H9 (cell line): ENCODE results near the gene CHST1. TPM values are rescaled to one million over a fixed set of nuclear protein-coding genes. Genes with fewer than 3 reads are reported as not detected.

Source experiments
- DNase-seq: peaks from one replicate; pipeline ENCODE4 v3.0.0-alpha.2; 2017
- H2AFZ ChIP-seq: one replicate; pipeline ENCODE4 v1.6.1; 2013; ENCODE audit warnings: mild to moderate bottlenecking, low read length, control low read depth, moderate library complexity
- H2AK5ac ChIP-seq: 2 replicates; pipeline ENCODE4 v1.6.1; 2013; ENCODE audit warnings: low read length, control low read depth, mixed read lengths; ENCODE audit not compliant: insufficient read length
- H2BK120ac ChIP-seq: one replicate; pipeline ENCODE4 v1.6.1; 2013; ENCODE audit warnings: low read depth, mild to moderate bottlenecking, low read length, control low read depth, inconsistent platforms; ENCODE audit not compliant: poor library complexity, severe bottlenecking
- H2BK12ac ChIP-seq: 2 replicates; pipeline ENCODE4 v1.6.1; 2013; ENCODE audit warnings: low read length, control low read depth, mixed read lengths, low read depth; ENCODE audit not compliant: insufficient read length
- H2BK15ac ChIP-seq: 2 replicates; pipeline ENCODE4 v1.6.1; 2013; ENCODE audit warnings: low read depth, low read length, control low read depth
- H2BK20ac ChIP-seq: one replicate; pipeline ENCODE4 v1.6.1; 2013; ENCODE audit warnings: low read depth, mild to moderate bottlenecking, low read length, control low read depth, inconsistent platforms; ENCODE audit not compliant: poor library complexity, severe bottlenecking
- H2BK5ac ChIP-seq: 2 replicates; pipeline ENCODE4 v1.6.1; 2013; ENCODE audit warnings: low read length, control low read depth, mixed read lengths; ENCODE audit not compliant: insufficient read length
- H3K14ac ChIP-seq: 2 replicates; pipeline ENCODE4 v1.6.1; 2013; ENCODE audit warnings: low read length, control low read depth; ENCODE audit not compliant: insufficient read depth
- H3K18ac ChIP-seq: 2 replicates; pipeline ENCODE4 v1.6.1; 2013; ENCODE audit warnings: low read depth, mild to moderate bottlenecking, mixed read lengths, low read length, control low read depth; ENCODE audit not compliant: insufficient read length
- H3K23ac ChIP-seq: 2 replicates; pipeline ENCODE4 v1.6.1; 2013; ENCODE audit warnings: low read length, control low read depth, mixed read lengths, low read depth; ENCODE audit not compliant: insufficient read length
- H3K23me2 ChIP-seq: 2 replicates; pipeline ENCODE4 v1.6.1; 2013; ENCODE audit warnings: low read depth, mild to moderate bottlenecking, mixed read lengths, low read length, control low read depth; ENCODE audit not compliant: insufficient read length, poor library complexity, severe bottlenecking
- H3K27ac ChIP-seq: 2 replicates; pipeline ENCODE4 v1.5.1; 2013; ENCODE audit warnings: low read length, control low read depth, mixed read lengths, low read depth; ENCODE audit not compliant: insufficient read length
- H3K27me3 ChIP-seq: 2 replicates; pipeline ENCODE4 v1.6.1; 2013; ENCODE audit warnings: low read length, control low read depth, inconsistent platforms; ENCODE audit not compliant: insufficient read depth
- H3K4ac ChIP-seq: 2 replicates; pipeline ENCODE4 v1.6.1; 2013; ENCODE audit warnings: low read depth, mild to moderate bottlenecking, control low read depth, inconsistent platforms, low read length, moderate library complexity
- H3K4me1 ChIP-seq: 2 replicates; pipeline ENCODE4 v1.6.1; 2013; ENCODE audit warnings: low read length, control low read depth, inconsistent platforms; ENCODE audit not compliant: insufficient read depth
- H3K4me2 ChIP-seq: 2 replicates; pipeline ENCODE4 v1.6.1; 2013; ENCODE audit warnings: low read length, control low read depth, mixed read lengths; ENCODE audit not compliant: insufficient read length, insufficient read depth
- H3K56ac ChIP-seq: 2 replicates; pipeline ENCODE4 v1.6.1; 2013; ENCODE audit warnings: low read depth, mild to moderate bottlenecking, mixed read lengths, low read length, control low read depth; ENCODE audit not compliant: insufficient read length
- H3K79me1 ChIP-seq: 2 replicates; pipeline ENCODE4 v1.6.1; 2013; ENCODE audit warnings: low read depth, mild to moderate bottlenecking, moderate library complexity, low read length, control low read depth, inconsistent platforms; ENCODE audit not compliant: insufficient read depth, poor library complexity, severe bottlenecking
- H3K79me2 ChIP-seq: 2 replicates; pipeline ENCODE4 v1.6.1; 2013; ENCODE audit warnings: low read length, control low read depth, inconsistent platforms; ENCODE audit not compliant: insufficient read depth
- H3K9ac ChIP-seq: 2 replicates; pipeline ENCODE4 v1.6.1; 2013; ENCODE audit warnings: low read length, control low read depth, mixed read lengths; ENCODE audit not compliant: insufficient read length; ENCODE audit errors: extremely low read depth
- H3K9me3 ChIP-seq: one replicate; pipeline ENCODE4 v1.6.1; 2013; ENCODE audit warnings: low read depth, low read length, inconsistent platforms; ENCODE audit not compliant: control insufficient read depth
- H3T11ph ChIP-seq: one replicate; pipeline ENCODE4 v1.6.1; 2013; ENCODE audit warnings: mild to moderate bottlenecking, low read length, control low read depth, inconsistent platforms
- H4K20me1 ChIP-seq: one replicate; pipeline ENCODE4 v1.6.1; 2013; ENCODE audit not compliant: control insufficient read depth, insufficient read length, insufficient read depth
- H4K5ac ChIP-seq: 2 replicates; pipeline ENCODE4 v1.6.1; 2013; ENCODE audit warnings: low read depth, mild to moderate bottlenecking, mixed read lengths, low read length, control low read depth; ENCODE audit not compliant: insufficient read length
- H4K8ac ChIP-seq: replicated peaks from 2 replicates; pipeline ENCODE4 v1.6.1; 2013; ENCODE audit warnings: low read length, control low read depth, mixed read lengths, low read depth; ENCODE audit not compliant: insufficient read length
- H4K91ac ChIP-seq: 2 replicates; pipeline ENCODE4 v1.6.1; 2013; ENCODE audit warnings: low read depth, mild to moderate bottlenecking, moderate library complexity, mixed read lengths, low read length, control low read depth; ENCODE audit not compliant: insufficient read length
- H3K27ac Mint-ChIP-seq, 3 experiments: 2 replicates in 2 of 3; 3 replicates in 1 of 3; pipeline ENCODE4 v1.8.0; 2020 to 2021; ENCODE audit warnings: mixed read lengths in 3 of 3, mild to moderate bottlenecking in 1 of 3, moderate library complexity in 1 of 3
- H3K27me3 Mint-ChIP-seq: 2 replicates; pipeline ENCODE4 v1.8.0; 2021; ENCODE audit warnings: low read depth, mild to moderate bottlenecking, moderate library complexity, mixed read lengths
- H3K36me3 Mint-ChIP-seq, 3 experiments: 2 replicates in 2 of 3; 3 replicates in 1 of 3; pipeline ENCODE4 v1.8.0; 2020 to 2021; ENCODE audit warnings: low read depth in 3 of 3, mixed read lengths in 3 of 3; ENCODE audit not compliant: insufficient read depth in 1 of 3
- H3K4me1 Mint-ChIP-seq, 2 experiments: 2 replicates each; pipeline ENCODE4 v1.8.0; 2020; ENCODE audit warnings: mixed read lengths in 2 of 2
- H3K4me3 Mint-ChIP-seq, 2 experiments: 2 replicates in 1 of 2; 3 replicates in 1 of 2; pipeline ENCODE4 v1.8.0; 2020 to 2021; ENCODE audit warnings: mild to moderate bottlenecking in 2 of 2, mixed read lengths in 2 of 2, moderate library complexity in 1 of 2
- H3K9me3 Mint-ChIP-seq, 2 experiments: 2 replicates in 1 of 2; 3 replicates in 1 of 2; pipeline ENCODE4 v1.8.0; 2020; ENCODE audit warnings: mild to moderate bottlenecking in 2 of 2, mixed read lengths in 2 of 2, moderate library complexity in 1 of 2
- WGBS: extraction: QIAGEN DNeasy Blood & Tissue Kit; methylation state at CpG from one replicate; pipeline ENCODE4 v1.1.7; 2013; ENCODE audit warnings: missing lambda C conversion rate, low lambda C conversion rate, mixed read lengths; ENCODE audit not compliant: insufficient read length; ENCODE audit errors: extremely low coverage; 5-methylcytosine and 5-hydroxymethylcytosine counted together
- total RNA-seq: library from RNA; stranded (reverse); gene quantifications from 2 replicates; pipeline ENCODE4 v1.2.1, GENCODE V29; 2021
- TF ChIP-seq, protein P1 (sequence below): fragments of 200-600 bp; sonication (generic); conservative IDR thresholded peaks from 3 replicates; pipeline ENCODE4 v1.8.0; 2021; ENCODE audit warnings: antibody characterized with exemption, mild to moderate bottlenecking

CHST1 gene
- total RNA-seq, 1 experiment from 2014 or later, result 0.57 TPM

DNA sequence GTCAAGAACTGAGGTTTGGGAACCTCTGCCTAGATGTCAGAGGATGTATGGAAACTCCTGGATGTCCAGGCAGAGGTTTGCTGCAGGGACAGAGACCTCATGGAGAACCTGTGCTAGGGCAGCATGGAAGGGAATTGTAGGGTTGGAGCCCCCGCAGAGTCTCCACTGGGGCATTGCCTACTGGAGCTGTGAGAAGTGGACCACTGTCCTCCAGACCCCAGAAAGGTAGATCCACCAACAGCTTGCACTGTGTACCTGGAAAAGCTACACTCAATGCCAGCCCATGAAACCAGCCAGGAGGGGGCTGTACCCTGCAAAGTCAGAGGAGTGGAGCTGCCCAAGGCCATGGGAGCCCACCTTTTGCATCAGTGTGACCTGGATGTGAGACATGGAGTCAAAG lies 29.5 kb downstream of the CHST1 start:
- H3K27ac Mint-ChIP-seq, result no peak overlapping the region
- H3K9ac ChIP-seq, result no peak overlapping the region
- H3K27me3 Mint-ChIP-seq, result peaks cover 29% of the 10 kb centered on the region
- no peak overlapping the region for H4K5ac ChIP-seq
- H4K8ac ChIP-seq, result no peak overlapping the region
- H3K36me3 Mint-ChIP-seq, result peaks cover 0 to 2% (median 0%) of the 10 kb centered on the region in 3 experiments; a peak in 3 of 7 replicates
- H3K27me3 ChIP-seq, result no peaks in the 10 kb centered on the region
- H3K18ac ChIP-seq, result no peak overlapping the region
- H2AFZ ChIP-seq, result no peak overlapping the region
- no peaks in the 10 kb centered on the region for H4K20me1 ChIP-seq
- H3K23me2 ChIP-seq, result no peaks in the 10 kb centered on the region
- H3K4ac ChIP-seq, result no peak overlapping the region
- no CpG with 5 or more reads among the region's 1 CpG for WGBS
- no peak for DNase-seq
- no peak overlapping the region for H2BK20ac ChIP-seq
- no peaks in the 10 kb centered on the region for H3K79me1 ChIP-seq
- H3K9me3 ChIP-seq, result no peaks in the 10 kb centered on the region
- no peaks in the 10 kb centered on the region for H3K4me1 ChIP-seq
- H3K4me3 Mint-ChIP-seq, result no peak overlapping the region
- H3T11ph ChIP-seq, result no peak overlapping the region
- TF ChIP-seq, protein P1, sequence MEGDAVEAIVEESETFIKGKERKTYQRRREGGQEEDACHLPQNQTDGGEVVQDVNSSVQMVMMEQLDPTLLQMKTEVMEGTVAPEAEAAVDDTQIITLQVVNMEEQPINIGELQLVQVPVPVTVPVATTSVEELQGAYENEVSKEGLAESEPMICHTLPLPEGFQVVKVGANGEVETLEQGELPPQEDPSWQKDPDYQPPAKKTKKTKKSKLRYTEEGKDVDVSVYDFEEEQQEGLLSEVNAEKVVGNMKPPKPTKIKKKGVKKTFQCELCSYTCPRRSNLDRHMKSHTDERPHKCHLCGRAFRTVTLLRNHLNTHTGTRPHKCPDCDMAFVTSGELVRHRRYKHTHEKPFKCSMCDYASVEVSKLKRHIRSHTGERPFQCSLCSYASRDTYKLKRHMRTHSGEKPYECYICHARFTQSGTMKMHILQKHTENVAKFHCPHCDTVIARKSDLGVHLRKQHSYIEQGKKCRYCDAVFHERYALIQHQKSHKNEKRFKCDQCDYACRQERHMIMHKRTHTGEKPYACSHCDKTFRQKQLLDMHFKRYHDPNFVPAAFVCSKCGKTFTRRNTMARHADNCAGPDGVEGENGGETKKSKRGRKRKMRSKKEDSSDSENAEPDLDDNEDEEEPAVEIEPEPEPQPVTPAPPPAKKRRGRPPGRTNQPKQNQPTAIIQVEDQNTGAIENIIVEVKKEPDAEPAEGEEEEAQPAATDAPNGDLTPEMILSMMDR, result no peak
- no peak overlapping the region for H3K27ac ChIP-seq
- H3K79me2 ChIP-seq, result no peaks in the 10 kb centered on the region
- H2BK15ac ChIP-seq, result no peak overlapping the region
- H3K56ac ChIP-seq, result no peak overlapping the region
- H3K14ac ChIP-seq, result no peak overlapping the region
- no peak overlapping the region for H2BK12ac ChIP-seq
- no peak overlapping the region for H2BK120ac ChIP-seq
- H3K9me3 Mint-ChIP-seq, result peaks cover 7 to 13% of the 10 kb centered on the region in 2 experiments; a peak in 4 of 5 replicates
- H3K23ac ChIP-seq, result no peak overlapping the region
- H2AK5ac ChIP-seq, result no peak overlapping the region
- no peaks in the 10 kb centered on the region for H3K4me1 Mint-ChIP-seq
- H3K4me2 ChIP-seq, result no peak overlapping the region
- H2BK5ac ChIP-seq, result no peak overlapping the region
- no peak overlapping the region for H4K91ac ChIP-seq
